Heart left ventricle (tissue), 16 donors: ENCODE results near the gene CSMD2. TPM values are rescaled to one million over a fixed set of nuclear protein-coding genes. Genes with fewer than 3 reads are reported as not detected.

Source experiments
- ATAC-seq, 4 donors: fragments of 200-7000 bp; cut with Tn5 transposase; one replicate each; pipeline ENCODE4 v1.9.1; 2020 to 2022; ENCODE audit warnings: moderate library complexity in 4 of 4, mild to moderate bottlenecking in 3 of 4, moderate number of reproducible peaks in 1 of 4
- DNase-seq, 5 donors: peaks; one replicate each; pipeline ENCODE4 v3.0.0-alpha.2; 2020
- H3K27ac ChIP-seq, 12 donors: fragments of 200-600 bp; sonication (generic) in 4 of 12; one replicate each; pipeline versions ENCODE4 v1.5.0 to v1.8.0; 2016 to 2022; ENCODE audit warnings: mild to moderate bottlenecking in 2 of 12
- H3K27me3 ChIP-seq, 9 donors: fragments of 200-600 bp; sonication (generic) in 2 of 9; one replicate each; pipeline versions ENCODE4 v1.5.1 to v1.8.0; 2016 to 2022; ENCODE audit warnings: mild to moderate bottlenecking in 3 of 9
- H3K36me3 ChIP-seq, 9 donors: fragments of 200-600 bp; sonication (generic) in 2 of 9; one replicate each; pipeline versions ENCODE4 v1.5.0 to v1.8.0; 2018 to 2022; ENCODE audit warnings: mild to moderate bottlenecking in 2 of 9
- H3K4me1 ChIP-seq, 12 donors: fragments of 200-600 bp; sonication (generic) in 4 of 12; one replicate each; pipeline versions ENCODE4 v1.5.0 to v1.8.0; 2016 to 2022; ENCODE audit warnings: mild to moderate bottlenecking in 3 of 12
- H3K4me3 ChIP-seq, 12 donors: fragments of 200-600 bp; sonication (generic) in 4 of 12; one replicate each; pipeline versions ENCODE4 v1.5.0 to v1.8.0; 2017 to 2022; ENCODE audit warnings: mild to moderate bottlenecking in 9 of 12, moderate library complexity in 4 of 12
- H3K9me3 ChIP-seq, 12 donors: fragments of 200-600 bp; sonication (generic) in 4 of 12; one replicate each; pipeline versions ENCODE4 v1.5.0 to v1.8.0; 2016 to 2022; ENCODE audit warnings: mild to moderate bottlenecking in 1 of 12
- POLR2A ChIP-seq, 2 donors: fragments of 450-650 bp; IDR thresholded peaks; one replicate each; pipeline ENCODE4 v1.6.1; 2017; ENCODE audit warnings: antibody characterized with exemption in 2 of 2, mild to moderate bottlenecking in 2 of 2, moderate library complexity in 2 of 2
- WGBS, 4 donors: extraction: QIAGEN DNeasy Blood & Tissue Kit in 2 of 4; methylation state at CpG; one replicate each; pipeline versions ENCODE4 v1.1.5 to v1.1.7; 2013 to 2018; 5-methylcytosine and 5-hydroxymethylcytosine counted together
- intact Hi-C, 10 donors: fragments of 100-400 bp; cut with DNase I; formaldehyde crosslinking; loops; one replicate each; pipeline versions ENCODE4 v1.11.1 to v1.14.2; 2022
- polyA plus RNA-seq, 2 donors: library from polyadenylated mRNA; stranded (reverse); fragments of 200-250 nt; gene quantifications; one replicate each; pipeline ENCODE4 v1.2.3, GENCODE V29; 2013
- total RNA-seq, 9 donors: library from RNA; depleted of rRNA in 2 of 9; stranded (reverse); fragments of >200 nt in 2 of 9; fragmentation: NEBNext Ultra II Directional in 3 of 9; extraction: Animal tissue kit (Norgen Biotek cat#: 25700) in 3 of 9; gene quantifications; one replicate each; pipeline versions ENCODE4 v1.1.0 to v1.2.4, GENCODE V29; 2016 to 2023
- TF ChIP-seq, protein P1 (sequence below), 12 donors: fragments of 200-600 bp; sonication (generic) in 4 of 12; IDR thresholded peaks; one replicate each; pipeline versions ENCODE4 v1.5.0 to v1.8.0; 2018 to 2022; ENCODE audit warnings: antibody characterized with exemption in 12 of 12, mild to moderate bottlenecking in 5 of 12
- donor health status: ischemic (EF 13 %, LVEDD 7.1; RV severe dilation, severe dysfunction).
- donor health status: healthy with polysubstance abuse.
- donor health status: DM: no; HTN: yes; CAD: no.
- donor health status: DM: no; HTN: no; CAD: no.
- donor health status: ischemic (EF 25% LVEDD 6.9; RV normal size, moderate dysfunction).
- donor health status: ischemic (EF 25% LVEDD 5.7; RV mildly dilated, moderate dysfunction).
- donor health status: healthy.
- donor health status: DM: yes; HTN: yes; CAD: no.
- donor health status: ischemic (EF 35%, LVEDD 5.7; RV mildly dilated, moderate dysfunction).
- donor health status: nonischemic (EF 11% LVEDD 7.7; RV severe dilation, severe dysfunction).
- donor health status: DM: yes; HTN: yes; CAD: no.
- donor health status: PGD.
- donor health status: ischemic (EF 29% LVEDD 5.4; RV normal size, mild dysfunction).
- donor health status: nonischemic (EF 23%, LVEDD 6.1; RV moderate dilation, normal function).

Gene CSMD2
- total and polyA plus RNA-seq, 11 donors = 0.02 to 0.79 (median 0.22) TPM

DNA sequence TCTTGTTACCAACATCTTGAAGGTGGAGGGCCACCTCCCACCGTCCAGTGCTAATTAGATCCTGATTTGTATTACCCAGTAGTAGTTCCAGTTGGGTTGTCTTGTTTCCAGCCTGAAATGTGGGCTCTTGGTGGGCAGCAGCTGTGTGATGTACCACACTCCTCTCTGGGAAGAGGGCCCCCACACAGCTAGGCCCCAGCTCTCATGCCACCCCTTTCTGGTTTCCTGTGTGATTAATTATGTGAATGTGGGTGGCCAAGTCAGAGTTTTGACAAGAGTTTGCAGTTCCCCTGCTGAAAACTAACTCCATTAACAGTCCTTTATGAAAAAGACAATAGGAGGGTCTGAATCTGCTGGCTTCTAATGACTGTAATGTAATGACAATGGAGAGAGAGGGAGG is 297.3 kb downstream of the CSMD2 start:
- WGBS, 4 donors = 74 to 87% (median 78%) methylated on average over 1 of the region's 1 CpG
- Histone ChIP-seq H3K4me3 (no peak overlapping the region), H3K9me3 (peaks cover 0 to 3% (median 0%) of the 10 kb centered on the region in 12 donors), H3K4me1 (no peaks in the 10 kb centered on the region), H3K27me3 (peaks cover 0 to 11% (median 0%) of the 10 kb centered on the region in 9 donors), H3K36me3 (no peaks in the 10 kb centered on the region), H3K27ac (no peak overlapping the region)
- no peak for TF ChIP-seq POLR2A (IDR thresholded peaks at IDR 0.05)
- TF ChIP-seq, protein P1, sequence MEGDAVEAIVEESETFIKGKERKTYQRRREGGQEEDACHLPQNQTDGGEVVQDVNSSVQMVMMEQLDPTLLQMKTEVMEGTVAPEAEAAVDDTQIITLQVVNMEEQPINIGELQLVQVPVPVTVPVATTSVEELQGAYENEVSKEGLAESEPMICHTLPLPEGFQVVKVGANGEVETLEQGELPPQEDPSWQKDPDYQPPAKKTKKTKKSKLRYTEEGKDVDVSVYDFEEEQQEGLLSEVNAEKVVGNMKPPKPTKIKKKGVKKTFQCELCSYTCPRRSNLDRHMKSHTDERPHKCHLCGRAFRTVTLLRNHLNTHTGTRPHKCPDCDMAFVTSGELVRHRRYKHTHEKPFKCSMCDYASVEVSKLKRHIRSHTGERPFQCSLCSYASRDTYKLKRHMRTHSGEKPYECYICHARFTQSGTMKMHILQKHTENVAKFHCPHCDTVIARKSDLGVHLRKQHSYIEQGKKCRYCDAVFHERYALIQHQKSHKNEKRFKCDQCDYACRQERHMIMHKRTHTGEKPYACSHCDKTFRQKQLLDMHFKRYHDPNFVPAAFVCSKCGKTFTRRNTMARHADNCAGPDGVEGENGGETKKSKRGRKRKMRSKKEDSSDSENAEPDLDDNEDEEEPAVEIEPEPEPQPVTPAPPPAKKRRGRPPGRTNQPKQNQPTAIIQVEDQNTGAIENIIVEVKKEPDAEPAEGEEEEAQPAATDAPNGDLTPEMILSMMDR (IDR thresholded peaks at IDR 0.05) = no peak
- no peak for ATAC-seq
- intact Hi-C loops = no loop called here
- no peak for DNase-seq

GRCh38 chr1:33866281-33866680 is 298.7 kb downstream of the CSMD2 start:
- H3K4me3 ChIP-seq = no peak overlapping the region
- no peak for TF ChIP-seq POLR2A (IDR thresholded peaks at IDR 0.05)
- TF ChIP-seq, protein P1 (IDR thresholded peaks at IDR 0.05) = no peak
- DNase-seq = no peak
- intact Hi-C loops = no loop called here
- WGBS, 4 donors = 49 to 60% (median 54%) methylated on average over 6 of the region's 6 CpGs
- no peaks in the 10 kb centered on the region for H3K36me3 ChIP-seq
- peaks cover 0 to 3% (median 0%) of the 10 kb centered on the region in 12 donors for H3K9me3 ChIP-seq
- H3K27ac ChIP-seq = no peak overlapping the region
- H3K4me1 ChIP-seq = no peaks in the 10 kb centered on the region
- H3K27me3 ChIP-seq = peaks cover 0 to 13% (median 0%) of the 10 kb centered on the region in 9 donors
- ATAC-seq = no peak

DNA sequence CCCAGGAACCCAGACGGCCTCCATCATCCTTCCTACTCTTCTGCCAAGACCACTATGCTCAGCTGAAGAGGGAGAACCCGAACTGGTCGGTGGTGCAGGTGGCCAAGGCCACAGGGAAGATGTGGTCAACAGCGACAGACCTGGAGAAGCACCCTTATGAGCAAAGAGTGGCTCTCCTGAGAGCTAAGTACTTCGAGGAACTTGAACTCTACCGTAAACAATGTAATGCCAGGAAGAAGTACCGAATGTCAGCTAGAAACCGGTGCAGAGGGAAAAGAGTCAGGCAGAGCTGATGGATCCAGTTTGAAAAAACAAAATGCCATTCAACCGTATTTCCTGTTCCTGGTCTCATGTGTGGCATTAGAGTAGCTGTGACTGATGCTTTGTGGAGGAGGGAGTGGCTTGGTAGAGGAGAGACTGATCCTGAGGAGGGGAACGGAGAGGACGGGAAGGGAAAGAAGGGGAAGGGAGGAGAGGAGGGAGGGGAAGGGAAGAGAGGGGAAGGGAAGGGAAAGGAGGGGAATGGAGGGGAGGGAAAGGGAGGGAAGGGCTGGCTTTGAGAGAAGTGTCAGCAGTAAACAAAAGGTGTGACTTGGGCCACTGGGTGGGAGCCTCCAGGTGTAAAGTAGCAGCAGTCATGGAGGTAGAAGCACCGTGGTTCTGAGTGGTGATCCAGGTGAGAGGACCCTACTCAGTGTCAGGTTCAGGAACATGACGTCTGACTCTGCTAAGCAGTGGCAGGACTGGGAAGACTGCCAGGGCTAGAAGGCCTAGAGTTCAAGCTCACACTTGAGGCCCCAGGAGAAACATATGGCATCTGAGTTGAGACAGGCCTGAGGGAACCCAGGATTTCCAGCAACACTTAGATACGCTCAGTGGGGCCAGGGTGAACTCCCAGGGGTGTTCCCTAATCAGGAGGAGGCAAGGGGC is 300.3 kb downstream of the CSMD2 start:
- 60 to 67% (median 64%) methylated on average over 14 of the region's 14 CpGs for WGBS, 4 donors
- Histone ChIP-seq H3K27me3 (peaks cover 0 to 13% (median 0%) of the 10 kb centered on the region in 9 donors), H3K36me3 (no peaks in the 10 kb centered on the region), H3K4me1 (no peaks in the 10 kb centered on the region), H3K9me3 (peaks cover 0 to 3% (median 0%) of the 10 kb centered on the region in 12 donors), H3K27ac (no peak overlapping the region), H3K4me3 (no peak overlapping the region)
- DNase-seq (no peak), ATAC-seq (no peak)
- TF ChIP-seq, protein P1 (IDR thresholded peaks at IDR 0.05) = no peak
- no peak for TF ChIP-seq POLR2A (IDR thresholded peaks at IDR 0.05)
- intact Hi-C loops = no loop called here

DNA sequence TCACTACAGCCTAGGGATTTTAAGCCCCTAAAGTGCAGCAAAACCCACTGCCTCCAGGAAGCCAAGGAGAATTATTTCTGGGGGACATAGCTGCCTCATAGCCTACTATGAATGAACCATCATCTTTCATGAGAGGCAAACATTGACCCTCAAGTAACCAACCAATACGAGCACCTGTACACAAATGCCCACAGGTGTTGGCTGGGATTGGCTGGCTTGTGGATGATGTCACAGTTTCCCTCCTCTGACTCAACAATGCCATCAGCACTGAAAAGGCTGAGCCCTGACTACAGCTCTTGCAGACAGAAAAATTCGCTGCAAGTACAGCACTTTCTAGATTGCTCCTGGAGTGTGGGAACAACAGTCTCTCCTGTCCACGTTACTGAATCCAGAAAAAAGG is 301.3 kb downstream of the CSMD2 start, which contains the start of gene HMGB4:
Gene HMGB4, plus strand, starts transcription at position 301 of the 400 bp plus-strand sequence. CDS start 113 bp downstream, outside the sequence.
- intact Hi-C loops = no loop called here
- no peak for ATAC-seq
- WGBS, 4 donors = 75 to 78% (median 76%) methylated on average over 2 to 3 of the region's 3 CpGs

More for the DNA sequence above, 301.3 kb downstream of the CSMD2 start, which contains the start of gene HMGB4:
- Histone ChIP-seq H3K27ac (no peak within 1 kb of the TSS), H3K27me3 (peaks cover 0 to 13% (median 0%) of the 10 kb centered on the region in 9 donors), H3K36me3 (no peaks in the 10 kb centered on the region), H3K9me3 (peaks cover 0 to 3% (median 0%) of the 10 kb centered on the region in 12 donors), H3K4me1 (no peaks in the 10 kb centered on the region), H3K4me3 (no peak within 1 kb of the TSS)
- no peak for DNase-seq
- no peak for TF ChIP-seq POLR2A (IDR thresholded peaks at IDR 0.05)
- TF ChIP-seq, protein P1 (IDR thresholded peaks at IDR 0.05) = no peak
